T-helper 1 cell (primary cell): Measurements from ENCODE around the gene TBC1D22A.
A peak's percentile ranks its signal among the peaks of the same experiment; 100 is the strongest.

ENCODE experiments used
- DNase-seq, 5 donors: peaks; one replicate each; pipeline ENCODE4 v3.0.0-alpha.2; 2012 to 2020

Gene TBC1D22A

GRCh38 chr22:47089796-47090460 is 327.5 kb downstream of the TBC1D22A start:
- no peak for DNase-seq

GRCh38 chr22:47090591-47091245 is 328.3 kb downstream of the TBC1D22A start:
- peak in 2 of 5 donors; percentile 42 to 50 for DNase-seq

- DNase-seq: peak in 2 of 5 donors; percentile 15 to 19
Observed at GRCh38 chr22:47091246-47091651, 328.8 kb downstream of the TBC1D22A start.

GRCh38 chr22:47091921-47092700 is 329.7 kb downstream of the TBC1D22A start:
- DNase-seq: no peak

GRCh38 chr22:47092896-47093311 is 330.5 kb downstream of the TBC1D22A start:
- DNase-seq: no peak

- DNase-seq: no peak
Observed at GRCh38 chr22:47093720-47094119, 331.3 kb downstream of the TBC1D22A start.

GRCh38 chr22:47094861-47095330 is 332.4 kb downstream of the TBC1D22A start:
- peak in 1 of 5 donors; percentile 10 for DNase-seq

- DNase-seq: no peak
Observed at GRCh38 chr22:47095395-47096122, 333.1 kb downstream of the TBC1D22A start.

GRCh38 chr22:47098121-47098520 is 335.7 kb downstream of the TBC1D22A start:
- no peak for DNase-seq

- no peak for DNase-seq
Observed at GRCh38 chr22:47098554-47098953, 336.1 kb downstream of the TBC1D22A start.

- no peak for DNase-seq
Observed at GRCh38 chr22:47100019-47100418, 337.6 kb downstream of the TBC1D22A start.

- no peak for DNase-seq
Observed at GRCh38 chr22:47100646-47101200, 338.3 kb downstream of the TBC1D22A start.

GRCh38 chr22:47101321-47101885 is 339.0 kb downstream of the TBC1D22A start:
- DNase-seq: no peak

- DNase-seq: no peak
Observed at GRCh38 chr22:47102081-47102480, 339.6 kb downstream of the TBC1D22A start.

- no peak for DNase-seq
Observed at GRCh38 chr22:47102648-47103047, 340.2 kb downstream of the TBC1D22A start.

- no peak for DNase-seq
Observed at GRCh38 chr22:47105085-47105484, 342.6 kb downstream of the TBC1D22A start.

- DNase-seq: no peak
Observed at GRCh38 chr22:47106806-47107205, 344.4 kb downstream of the TBC1D22A start.

- no peak for DNase-seq
Observed at GRCh38 chr22:47107431-47107830, 345.0 kb downstream of the TBC1D22A start.

GRCh38 chr22:47110817-47111443 is 348.5 kb downstream of the TBC1D22A start:
- no peak for DNase-seq

GRCh38 chr22:47111626-47112581 is 349.5 kb downstream of the TBC1D22A start:
- DNase-seq: no peak
